Gastroesophageal sphincter (tissue), 4 donors: ENCODE measurements around the gene CCDC190. TPM values are rescaled to one million over a fixed set of nuclear protein-coding genes. Genes with fewer than 3 reads are reported as not detected.

Experiments
- ATAC-seq: fragments of 150-250 bp; one replicate; pipeline ENCODE4 v1.9.1; 2016; ENCODE audit warnings: mild to moderate bottlenecking, moderate library complexity
- H3K27ac ChIP-seq, 4 donors: fragments of 200-600 bp; sonication (generic) in 3 of 4; 1 replicate in 3 of 4; 2 replicates in 1 of 4; pipeline ENCODE4 v1.5.1; 2016 to 2019
- H3K27me3 ChIP-seq: fragments of 200-600 bp; sonication (generic); one replicate; pipeline ENCODE4 v1.5.1; 2019
- H3K36me3 ChIP-seq, 2 donors: fragments of 200-600 bp; sonication (generic); one replicate each; pipeline ENCODE4 v1.5.1; 2019; ENCODE audit warnings: control low read depth in 1 of 2
- H3K4me1 ChIP-seq, 3 donors: fragments of 200-600 bp; sonication (generic); 1 replicate in 2 of 3; 2 replicates in 1 of 3; pipeline ENCODE4 v1.5.1; 2016 to 2019; ENCODE audit warnings: control low read depth in 2 of 3
- H3K4me3 ChIP-seq, 2 donors: fragments of 200-600 bp; sonication (generic); one replicate each; pipeline ENCODE4 v1.5.1; 2019; ENCODE audit warnings: mild to moderate bottlenecking in 1 of 2, moderate library complexity in 1 of 2
- H3K9me3 ChIP-seq, 3 donors: fragments of 200-600 bp; sonication (generic); one replicate each; pipeline ENCODE4 v1.5.1; 2017 to 2019; ENCODE audit warnings: control low read depth in 2 of 3
- CTCF ChIP-seq, 4 experiments: fragments of 200-600 bp in 2 of 4; fragments of 450-650 bp in 2 of 4; sonication (generic) in 1 of 4; IDR thresholded peaks; one replicate each; pipeline ENCODE4 v1.5.1; 2017 to 2019; ENCODE audit warnings: antibody characterized with exemption in 4 of 4, mild to moderate bottlenecking in 2 of 4, moderate library complexity in 2 of 4
- EP300 ChIP-seq: sonication (generic); formaldehyde crosslinking; IDR thresholded peaks from one replicate; pipeline ENCODE4 v1.6.1; 2017; ENCODE audit warnings: antibody characterized with exemption, mild to moderate bottlenecking
- POLR2A ChIP-seq, 2 donors: fragments of 450-650 bp; IDR thresholded peaks; one replicate each; pipeline ENCODE4 v1.6.1; 2017; ENCODE audit warnings: antibody characterized with exemption in 2 of 2, mild to moderate bottlenecking in 2 of 2, moderate library complexity in 1 of 2
- POLR2AphosphoS5 ChIP-seq: sonication (generic); formaldehyde crosslinking; IDR thresholded peaks from one replicate; pipeline ENCODE4 v1.6.1; 2017; ENCODE audit warnings: antibody characterized with exemption
- WGBS, 2 donors: methylation state at CpG; one replicate each; pipeline ENCODE4 v1.1.5; 2018; ENCODE audit warnings: low coverage in 1 of 2; 5-methylcytosine and 5-hydroxymethylcytosine counted together
- total RNA-seq, 4 donors: library from RNA; depleted of rRNA; stranded (reverse); fragments of >200 nt; gene quantifications; one replicate each; pipeline ENCODE4 v1.1.0, GENCODE V29; 2016

CCDC190 gene, protein sequence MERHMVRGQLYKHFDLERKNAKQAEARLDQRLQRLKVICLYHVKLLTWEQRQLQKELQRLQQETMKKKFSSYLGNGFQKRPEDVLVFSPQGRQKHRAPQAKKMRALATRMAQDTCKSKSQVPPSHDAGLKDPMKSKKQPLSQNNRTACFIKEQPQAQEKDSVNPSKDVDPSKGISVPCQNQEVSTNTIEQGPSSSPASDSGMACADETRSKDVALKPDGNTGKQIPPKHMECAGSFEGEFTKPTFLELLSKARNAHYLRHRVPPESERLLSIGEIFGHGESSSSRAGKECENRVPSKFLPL
- total RNA-seq = not detected

DNA sequence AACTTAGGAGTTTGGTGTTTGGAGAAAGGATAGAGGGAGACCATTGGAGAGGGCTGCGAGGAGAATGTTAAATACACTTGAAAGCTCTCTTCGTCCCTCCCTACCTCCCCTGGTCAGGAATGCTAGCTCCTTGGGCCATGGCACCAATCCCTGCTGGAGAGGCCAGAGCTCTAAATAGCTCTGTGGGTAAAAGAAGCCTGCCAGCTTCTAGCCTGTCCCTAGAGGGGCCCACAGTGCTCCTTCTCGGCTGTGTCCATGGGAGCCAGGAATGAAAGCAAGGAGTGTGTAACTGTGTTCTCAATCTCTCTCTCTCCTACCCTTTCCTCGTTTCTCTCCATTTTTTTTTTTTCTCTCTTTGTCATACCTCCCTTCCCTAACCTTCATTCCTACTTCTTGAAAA is at the start of gene CCDC190:
Gene CCDC190 (minus strand): TSS at position 75 of the 400 bp plus-strand sequence. CDS start 1,529 bp downstream, outside the sequence.
- TF ChIP-seq EP300 (no peak), POLR2A (IDR thresholded peaks at IDR 0.05) (no peak), CTCF (IDR thresholded peaks at IDR 0.05) (no peak), POLR2AphosphoS5 (no peak)
- H3K4me3 ChIP-seq = no peak within 1 kb of the TSS
- H3K4me1 ChIP-seq = peaks cover 0 to 28% (median 0%) of the 10 kb centered on the region in 3 donors
- peak within 1 kb of the TSS; percentile 51 to 67 (median 56) for H3K27ac ChIP-seq
- WGBS, 2 donors = 20 to 42% methylated on average over 2 to 4 of the region's 4 CpGs
- peak; percentile 76 for ATAC-seq
- no peaks in the 10 kb centered on the region for H3K9me3 ChIP-seq
- H3K27me3 ChIP-seq = no peaks in the 10 kb centered on the region
- no peaks in the 10 kb centered on the region for H3K36me3 ChIP-seq

DNA sequence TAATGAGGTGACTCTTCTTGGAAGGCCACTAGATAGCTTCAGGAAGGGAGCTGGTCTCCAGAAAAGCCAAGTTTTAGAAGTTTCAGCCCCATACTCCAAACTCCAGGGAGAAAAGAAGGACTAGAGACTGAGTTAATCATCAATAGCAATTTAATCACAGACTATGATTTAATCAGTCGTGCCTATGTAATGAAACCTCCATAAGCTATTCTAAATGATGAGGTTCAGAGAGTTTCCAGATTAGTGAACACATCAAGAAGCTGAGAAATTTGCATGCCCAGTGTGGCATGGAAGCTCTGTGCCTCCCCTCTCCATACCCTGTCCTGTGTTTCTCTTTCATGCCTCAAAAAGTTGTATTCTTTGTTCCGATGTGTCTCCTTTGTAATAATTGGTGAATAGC is 49.2 kb upstream of the CCDC190 start:
- Histone ChIP-seq H3K27ac (no peak overlapping the region), H3K27me3 (no peaks in the 10 kb centered on the region), H3K4me1 (no peaks in the 10 kb centered on the region), H3K36me3 (no peaks in the 10 kb centered on the region), H3K4me3 (no peak overlapping the region), H3K9me3 (peaks cover 0 to 16% (median 0%) of the 10 kb centered on the region in 3 donors)
- 94 to 100% methylated on average over 1 to 2 of the region's 2 CpGs for WGBS, 2 donors
- TF ChIP-seq CTCF (IDR thresholded peaks at IDR 0.05) = no peak
- TF ChIP-seq POLR2A (IDR thresholded peaks at IDR 0.05) = no peak
- no peak for TF ChIP-seq EP300
- TF ChIP-seq POLR2AphosphoS5 = no peak
- ATAC-seq = no peak

GRCh38 chr1:162908780-162909179 is 47.8 kb upstream of the CCDC190 start:
- WGBS, 2 donors = 19 to 83% methylated on average over 1 to 2 of the region's 2 CpGs
- TF ChIP-seq CTCF (IDR thresholded peaks at IDR 0.05) (no peak), POLR2AphosphoS5 (no peak), EP300 (no peak), POLR2A (IDR thresholded peaks at IDR 0.05) (no peak)
- ATAC-seq = no peak
- H3K27me3 ChIP-seq = no peaks in the 10 kb centered on the region
- no peaks in the 10 kb centered on the region for H3K4me1 ChIP-seq
- peaks cover 0 to 16% (median 0%) of the 10 kb centered on the region in 3 donors for H3K9me3 ChIP-seq
- H3K36me3 ChIP-seq = no peaks in the 10 kb centered on the region
- no peak overlapping the region for H3K27ac ChIP-seq
- H3K4me3 ChIP-seq = no peak overlapping the region

DNA sequence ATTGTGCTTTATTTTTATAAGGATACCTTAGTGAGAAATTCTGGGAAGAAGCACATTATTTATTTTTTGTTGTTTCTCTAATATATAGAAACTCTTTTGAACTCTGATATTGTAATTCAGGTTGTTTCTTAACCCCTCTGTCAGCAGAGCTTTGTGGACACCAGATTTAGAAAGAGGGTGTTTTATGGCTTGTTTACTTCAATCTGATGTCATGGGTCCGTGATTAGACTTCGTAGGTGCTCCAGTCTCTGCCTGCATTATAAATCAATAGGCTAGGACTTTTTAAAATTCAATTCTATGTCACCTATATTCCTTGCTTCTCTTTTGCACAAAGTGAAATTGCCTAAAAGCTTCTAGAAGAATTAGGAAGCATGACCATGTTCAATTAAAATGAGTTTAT is 47.3 kb upstream of the CCDC190 start:
- Histone ChIP-seq H3K36me3 (no peaks in the 10 kb centered on the region), H3K4me1 (no peaks in the 10 kb centered on the region), H3K9me3 (peaks cover 0 to 16% (median 0%) of the 10 kb centered on the region in 3 donors), H3K4me3 (no peak overlapping the region), H3K27me3 (no peaks in the 10 kb centered on the region), H3K27ac (no peak overlapping the region)
- TF ChIP-seq CTCF (IDR thresholded peaks at IDR 0.05) (no peak), POLR2AphosphoS5 (no peak), EP300 (no peak), POLR2A (IDR thresholded peaks at IDR 0.05) (no peak)
- no peak for ATAC-seq
- WGBS, 2 donors = 53 to 75% methylated on average over 2 of the region's 2 CpGs

DNA sequence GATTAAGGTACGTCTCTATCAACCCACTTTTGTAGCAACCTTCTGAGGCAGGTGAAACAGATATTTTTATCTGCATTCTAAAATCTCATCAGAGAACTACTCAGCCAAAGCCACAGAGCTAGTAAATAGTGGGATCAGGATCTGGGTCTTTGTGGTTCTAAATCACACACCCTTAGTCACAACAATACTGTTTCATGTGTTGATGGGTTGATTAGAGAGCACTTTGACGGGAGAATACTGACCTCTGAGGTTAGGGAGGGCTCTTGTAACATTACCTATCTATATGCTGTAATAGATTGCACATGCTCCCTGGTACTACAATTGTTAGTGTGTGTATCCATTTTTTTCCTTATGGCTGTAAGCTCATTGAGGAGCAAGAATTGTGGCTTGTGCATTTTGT is 45.5 kb upstream of the CCDC190 start:
- ATAC-seq = no peak
- peaks cover 0 to 2% (median 0%) of the 10 kb centered on the region in 3 donors for H3K9me3 ChIP-seq
- WGBS, 2 donors = 73 to 79% methylated on average over 2 of the region's 2 CpGs

More for the DNA sequence above, 45.5 kb upstream of the CCDC190 start:
- H3K27me3 ChIP-seq = no peaks in the 10 kb centered on the region
- no peak overlapping the region for H3K27ac ChIP-seq
- no peaks in the 10 kb centered on the region for H3K36me3 ChIP-seq
- no peaks in the 10 kb centered on the region for H3K4me1 ChIP-seq
- TF ChIP-seq CTCF (IDR thresholded peaks at IDR 0.05) = no peak
- no peak for TF ChIP-seq POLR2AphosphoS5
- TF ChIP-seq EP300 = no peak
- TF ChIP-seq POLR2A (IDR thresholded peaks at IDR 0.05) = no peak
- H3K4me3 ChIP-seq = no peak overlapping the region
